ENCODE results near the gene KCTD10.

KCTD10 gene

GRCh38 chr12:109494348-109494881, 17.3 kb upstream of the KCTD10 start:
- DNase-seq (ENCODE audit: low read depth in 2 of 3, low spot score in 1 of 3) = no peak

- DNase-seq (ENCODE audit: low read depth in 2 of 3, low spot score in 1 of 3) = no peak
These were observed 16.8 kb upstream of the KCTD10 start for GRCh38 chr12:109493938-109494337.

- DNase-seq (ENCODE audit: low read depth in 2 of 3, low spot score in 1 of 3) = no peak
These were observed 16.0 kb upstream of the KCTD10 start for GRCh38 chr12:109493090-109493489.

GRCh38 chr12:109492371-109492770, 15.3 kb upstream of the KCTD10 start:
- DNase-seq (ENCODE audit: low read depth in 2 of 3, low spot score in 1 of 3) = no peak

- no peak for DNase-seq (ENCODE audit: low read depth in 2 of 3, low spot score in 1 of 3)
These were observed 14.6 kb upstream of the KCTD10 start for GRCh38 chr12:109491671-109492070.

GRCh38 chr12:109489955-109490565, 13.0 kb upstream of the KCTD10 start:
- no peak for DNase-seq (ENCODE audit: low read depth in 2 of 3, low spot score in 1 of 3)

GRCh38 chr12:109489016-109489954, 12.2 kb upstream of the KCTD10 start:
- no peak for DNase-seq (ENCODE audit: low read depth in 2 of 3, low spot score in 1 of 3)

GRCh38 chr12:109488051-109488665, 11.1 kb upstream of the KCTD10 start:
- DNase-seq (ENCODE audit: low read depth in 2 of 3, low spot score in 1 of 3) = no peak

- no peak for DNase-seq (ENCODE audit: low read depth in 2 of 3, low spot score in 1 of 3)
These were observed 10.3 kb upstream of the KCTD10 start for GRCh38 chr12:109487181-109488050.

GRCh38 chr12:109485201-109485600, 8.1 kb upstream of the KCTD10 start:
- no peak for DNase-seq (ENCODE audit: low read depth in 2 of 3, low spot score in 1 of 3)

- no peak for DNase-seq (ENCODE audit: low read depth in 2 of 3, low spot score in 1 of 3)
These were observed 6.2 kb upstream of the KCTD10 start for GRCh38 chr12:109483346-109483745.

- DNase-seq (ENCODE audit: low read depth in 2 of 3, low spot score in 1 of 3) = no peak
These were observed 5.8 kb upstream of the KCTD10 start for GRCh38 chr12:109482894-109483293.

GRCh38 chr12:109482491-109482890, 5.4 kb upstream of the KCTD10 start:
- no peak for DNase-seq (ENCODE audit: low read depth in 2 of 3, low spot score in 1 of 3)

GRCh38 chr12:109481863-109482262, 4.8 kb upstream of the KCTD10 start:
- DNase-seq (ENCODE audit: low read depth in 2 of 3, low spot score in 1 of 3) = no peak

- no peak for DNase-seq (ENCODE audit: low read depth in 2 of 3, low spot score in 1 of 3)
These were observed 3.3 kb upstream of the KCTD10 start for GRCh38 chr12:109480356-109480755.

GRCh38 chr12:109479761-109480160, 2.7 kb upstream of the KCTD10 start:
- no peak for DNase-seq (ENCODE audit: low read depth in 2 of 3, low spot score in 1 of 3)

GRCh38 chr12:109477963-109478315, 839 bp upstream of the KCTD10 start:
- DNase-seq (ENCODE audit: low read depth in 2 of 3, low spot score in 1 of 3) = no peak

GRCh38 chr12:109476807-109477184, 304 bp downstream of the KCTD10 start:
- no peak for DNase-seq (ENCODE audit: low read depth in 2 of 3, low spot score in 1 of 3)

- DNase-seq (ENCODE audit: low read depth in 2 of 3, low spot score in 1 of 3) = no peak
These were observed 900 bp downstream of the KCTD10 start for GRCh38 chr12:109475993-109476806.

GRCh38 chr12:109475121-109475520, 2.0 kb downstream of the KCTD10 start:
- no peak for DNase-seq (ENCODE audit: low read depth in 2 of 3, low spot score in 1 of 3)
